Activated naive CD4-positive, alpha-beta T cell treated with anti-CD3 and anti-CD28 coated beads for 36 hours (primary cell): Measurements from ENCODE around the gene KRT4. TPM values are rescaled to one million over a fixed set of nuclear protein-coding genes. Genes with fewer than 3 reads are reported as not detected.

ENCODE experiments used
- CTCF ChIA-PET: fragments of 350-600 bp; sonication (Branson Sonifier 250); formaldehyde crosslinking; loops from one replicate; lab custom pipeline; 2021; ENCODE audit warnings: antibody characterized with exemption; lab: Charles Lee
- DNase-seq: peaks from one replicate; pipeline ENCODE4 v3.0.0-alpha.2; 2020
- H3K27ac Mint-ChIP-seq: one replicate; pipeline ENCODE4 v1.8.0; 2021; ENCODE audit warnings: mild to moderate bottlenecking, mixed read lengths
- H3K27me3 Mint-ChIP-seq: one replicate; pipeline ENCODE4 v1.8.0; 2021; ENCODE audit warnings: low read depth, mixed read lengths
- H3K36me3 Mint-ChIP-seq: one replicate; pipeline ENCODE4 v1.8.0; 2021; ENCODE audit warnings: low read depth, mixed read lengths
- H3K4me1 Mint-ChIP-seq: one replicate; pipeline ENCODE4 v1.8.0; 2021; ENCODE audit warnings: low read depth, mixed read lengths
- H3K4me3 Mint-ChIP-seq: one replicate; pipeline ENCODE4 v1.8.0; 2021; ENCODE audit warnings: mild to moderate bottlenecking, moderate library complexity, mixed read lengths
- H3K9me3 Mint-ChIP-seq: one replicate; pipeline ENCODE4 v1.8.0; 2021; ENCODE audit warnings: mixed read lengths
- intact Hi-C: fragments of 100-400 bp; cut with micrococcal nuclease; formaldehyde crosslinking; loops from one replicate; pipeline ENCODE4 v1.15.1; 2023
- total RNA-seq, 2 experiments: library from RNA; stranded (reverse); gene quantifications; one replicate each; pipeline ENCODE4 v1.2.3, GENCODE V29; 2021

Gene KRT4
- total RNA-seq, 2 experiments from 2014 or later = not detected

DNA sequence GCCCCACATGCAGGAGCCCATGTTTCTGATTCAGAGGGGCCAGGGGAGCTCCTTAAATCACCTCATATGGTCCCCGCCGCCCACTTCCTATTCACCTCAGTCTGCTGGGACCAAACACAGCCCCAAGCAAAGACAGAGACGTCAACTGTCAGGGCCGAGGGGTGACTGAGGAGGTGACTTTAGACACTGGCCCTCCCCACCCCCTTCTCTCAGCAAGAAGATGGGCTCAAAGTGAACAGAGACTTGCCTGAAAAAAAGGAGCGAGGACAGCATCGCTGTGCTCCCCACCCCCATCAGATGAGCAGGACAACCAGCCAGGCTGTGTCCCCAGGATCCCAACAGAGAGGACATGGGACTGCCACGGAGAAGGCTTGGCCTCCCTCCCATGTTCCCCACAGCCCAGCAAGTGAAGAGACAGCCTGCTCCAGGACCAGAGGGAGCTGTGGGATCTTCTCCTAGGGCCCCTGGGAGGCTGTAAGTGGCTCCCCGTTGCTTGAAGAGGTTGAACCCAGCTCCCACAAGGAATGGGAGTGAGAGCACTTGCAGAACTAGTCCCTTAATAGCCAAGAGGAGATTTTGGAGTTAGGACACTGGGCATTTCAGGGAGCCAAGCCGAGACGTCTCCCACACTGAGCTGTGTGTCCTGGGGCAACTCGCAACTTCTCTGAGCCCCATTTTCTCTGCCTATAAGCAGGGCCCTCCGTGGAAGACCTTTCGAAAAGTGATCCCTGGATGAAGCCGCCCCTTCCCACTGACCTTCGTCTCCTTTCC lies 21.5 kb upstream of the KRT4 start:
- Mint-ChIP-seq H3K4me3 (no peak overlapping the region), H3K27ac (no peak overlapping the region), H3K36me3 (no peaks in the 10 kb centered on the region)

DNA sequence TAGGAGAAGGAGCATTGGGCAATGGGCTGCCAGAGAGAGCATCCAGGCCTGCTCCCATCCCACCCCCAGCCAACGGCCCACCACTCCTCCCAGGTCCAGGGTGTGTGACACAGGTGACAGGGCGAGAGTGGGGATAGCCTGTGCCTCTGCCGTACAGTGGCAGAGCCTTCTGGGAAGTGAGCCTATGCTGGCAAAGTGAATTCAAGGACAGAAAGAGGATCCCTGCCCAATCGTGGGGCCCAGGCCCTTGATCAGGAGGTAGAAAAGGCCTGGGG lies 20.7 kb upstream of the KRT4 start:
- intact Hi-C loops = no loop called here
- CTCF ChIA-PET = no interaction called here
- Mint-ChIP-seq H3K36me3 (no peaks in the 10 kb centered on the region), H3K4me1 (peaks cover 22% of the 10 kb centered on the region), H3K27ac (no peak overlapping the region), H3K27me3 (no peaks in the 10 kb centered on the region), H3K4me3 (no peak overlapping the region), H3K9me3 (no peaks in the 10 kb centered on the region)
- no peak for DNase-seq

More for the DNA sequence above, 21.5 kb upstream of the KRT4 start:
- Mint-ChIP-seq H3K4me1 (peaks cover 22% of the 10 kb centered on the region), H3K9me3 (no peaks in the 10 kb centered on the region), H3K27me3 (no peaks in the 10 kb centered on the region)
- CTCF ChIA-PET = no interaction called here
- no peak for DNase-seq
- intact Hi-C loops = no loop called here

DNA sequence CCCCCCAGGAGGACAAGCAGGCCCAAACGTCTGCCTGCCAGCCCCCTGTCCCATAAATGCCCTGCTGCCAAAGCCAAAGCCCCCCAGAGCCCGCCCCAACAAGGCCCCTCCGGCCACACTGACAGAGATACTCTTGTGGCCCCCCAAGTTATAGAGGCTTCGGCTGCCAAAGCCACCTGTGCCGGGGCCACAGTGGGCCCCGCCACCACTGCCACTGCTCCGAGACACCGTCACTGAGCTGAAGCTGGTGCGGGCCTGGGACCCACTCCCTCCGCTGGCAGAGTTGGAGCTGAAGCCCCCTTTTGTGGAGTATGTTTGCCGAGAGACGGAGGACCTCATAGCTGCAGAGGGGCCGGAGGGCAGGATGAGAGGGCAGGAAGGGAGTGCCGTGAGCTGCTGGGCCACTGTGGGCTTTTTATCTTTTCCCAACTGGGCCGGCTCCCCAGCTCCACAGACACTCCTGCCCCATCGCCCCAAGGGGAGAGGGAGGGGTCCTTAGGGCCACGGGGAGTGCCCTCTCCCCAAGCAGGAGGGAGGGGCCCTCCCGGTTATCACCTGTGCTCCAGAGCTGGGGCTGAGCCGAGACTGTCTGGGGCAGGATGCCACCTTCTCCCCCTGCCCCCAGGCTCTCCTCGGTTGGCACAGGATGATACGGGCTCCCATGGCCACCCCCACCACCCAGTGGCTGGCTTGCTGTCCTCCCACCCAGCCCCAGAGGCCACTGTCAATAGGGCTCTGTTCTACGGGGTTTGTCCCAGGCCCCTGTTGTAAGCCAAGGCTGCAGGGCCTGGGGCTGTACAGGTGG lies 20.2 kb upstream of the KRT4 start, which contains the start of gene KRT79:
Gene KRT79, minus strand, starts transcription at position 390 of the 805 bp plus-strand sequence. Its CDS starts 51 bp downstream, at position 339.
- Mint-ChIP-seq H3K9me3 (no peaks in the 10 kb centered on the region), H3K36me3 (no peaks in the 10 kb centered on the region), H3K27ac (no peak within 1 kb of the TSS), H3K4me1 (peaks cover 23% of the 10 kb centered on the region), H3K4me3 (no peak within 1 kb of the TSS), H3K27me3 (no peaks in the 10 kb centered on the region)
- CTCF ChIA-PET = no interaction called here
- DNase-seq = no peak
- intact Hi-C loops = no loop called here

DNA sequence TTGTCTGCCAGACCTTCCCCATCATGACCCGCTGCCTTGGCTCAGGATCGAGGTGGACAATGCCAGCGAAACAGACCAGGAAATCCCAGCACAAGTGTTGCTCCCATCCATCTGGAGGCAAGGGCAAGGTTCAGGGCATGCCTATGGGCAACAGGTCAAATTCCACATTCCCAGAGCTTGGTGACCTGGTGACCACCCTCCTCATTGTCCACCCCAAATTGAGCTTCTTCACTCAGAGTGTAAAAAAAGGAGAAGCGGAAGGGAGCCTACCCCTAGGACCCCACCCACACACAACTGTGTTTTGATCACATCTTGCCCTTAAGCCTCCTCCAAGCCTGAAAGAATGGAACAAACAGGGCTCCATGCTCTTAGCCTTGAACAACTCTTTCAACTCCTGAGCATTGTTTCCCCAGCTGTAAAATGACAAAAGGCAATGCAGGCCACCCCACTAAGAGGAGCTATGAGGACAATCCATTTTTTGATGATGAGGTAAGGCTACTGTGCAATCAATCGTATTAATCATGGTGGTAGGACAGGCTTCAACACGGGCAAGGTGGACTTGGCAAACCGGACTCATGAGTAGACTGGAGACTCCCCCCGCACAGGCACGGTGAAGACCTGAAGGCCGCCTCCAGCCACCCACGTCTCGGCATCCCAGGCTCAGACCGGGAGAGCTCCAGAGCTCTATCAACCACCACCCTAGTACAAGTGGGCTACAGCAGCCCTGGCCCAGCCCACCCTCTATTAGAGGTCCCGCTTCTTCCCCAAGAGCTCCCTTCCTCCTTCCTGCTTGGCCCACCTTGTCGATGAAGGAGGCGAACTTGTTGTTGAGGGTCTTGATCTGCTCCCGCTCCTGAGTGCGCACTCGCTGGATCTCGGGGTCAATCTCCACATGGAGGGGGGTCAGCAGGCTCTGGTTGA lies 19.3 kb upstream of the KRT4 start:
- no peak overlapping the region for H3K4me3 Mint-ChIP-seq
- no peaks in the 10 kb centered on the region for H3K36me3 Mint-ChIP-seq
- intact Hi-C loops = no loop called here
- H3K4me1 Mint-ChIP-seq = peaks cover 28% of the 10 kb centered on the region
- no peak for DNase-seq
- CTCF ChIA-PET = no interaction called here
- no peaks in the 10 kb centered on the region for H3K27me3 Mint-ChIP-seq
- H3K9me3 Mint-ChIP-seq = no peaks in the 10 kb centered on the region
- H3K27ac Mint-ChIP-seq = no peak overlapping the region

DNA sequence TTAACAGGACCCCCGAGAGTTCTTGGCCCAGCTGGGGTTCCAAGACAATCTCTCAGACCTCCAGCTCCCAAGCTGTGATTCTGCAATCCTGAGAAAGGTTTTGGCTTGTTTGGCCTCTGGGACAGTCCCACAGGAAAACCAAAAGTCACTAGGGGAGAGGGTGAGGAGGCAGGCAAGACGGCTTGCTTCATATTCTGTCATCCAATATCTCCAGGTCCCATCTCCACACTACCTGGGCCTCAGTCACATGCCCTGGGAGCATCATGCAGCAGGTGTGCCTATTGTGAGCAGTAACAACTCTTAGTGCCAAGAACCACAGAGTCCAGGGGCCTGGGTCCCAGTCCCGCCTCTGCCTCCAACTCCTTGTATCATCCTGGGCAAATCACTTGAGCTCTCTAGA lies 18.5 kb upstream of the KRT4 start:
- intact Hi-C loops = no loop called here
- Mint-ChIP-seq H3K36me3 (no peaks in the 10 kb centered on the region), H3K9me3 (no peaks in the 10 kb centered on the region), H3K4me3 (no peak overlapping the region), H3K27me3 (no peaks in the 10 kb centered on the region), H3K4me1 (peaks cover 26% of the 10 kb centered on the region), H3K27ac (no peak overlapping the region)
- CTCF ChIA-PET = interaction anchor here (0.6 to 1.9 kb wide), 4 partner anchors 52 to 1605 kb away, joined by 3 to 7 read pairs (median 4); no protein-coding TSS in a partner anchor
- no peak for DNase-seq

DNA sequence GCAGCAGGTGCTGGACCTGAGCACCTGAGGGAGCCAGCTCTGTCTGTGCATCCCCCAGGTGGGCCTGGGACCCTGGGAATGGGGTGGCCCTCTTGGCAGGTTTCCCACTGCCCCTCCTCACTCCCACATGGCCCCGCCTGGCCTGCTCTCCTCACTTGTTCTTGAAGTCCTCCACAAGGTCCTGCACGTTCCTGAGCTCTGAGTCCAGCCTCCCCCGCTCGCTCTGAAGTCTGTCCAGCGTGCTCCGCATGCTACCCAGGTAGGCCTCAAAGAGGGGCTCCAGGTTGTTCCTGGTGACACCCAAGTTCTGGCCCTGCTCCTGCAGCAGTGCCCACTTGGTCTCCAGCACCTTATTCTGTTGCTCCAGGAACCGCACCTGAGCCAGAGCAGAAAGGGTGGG lies 17.3 kb upstream of the KRT4 start:
- intact Hi-C loops = no loop called here
- Mint-ChIP-seq H3K4me3 (no peak overlapping the region), H3K9me3 (no peaks in the 10 kb centered on the region), H3K27me3 (no peaks in the 10 kb centered on the region), H3K36me3 (no peaks in the 10 kb centered on the region), H3K27ac (no peak overlapping the region), H3K4me1 (peaks cover 18% of the 10 kb centered on the region)
- no peak for DNase-seq
- CTCF ChIA-PET = interaction anchor here (0.7 to 1.9 kb wide), 4 partner anchors 40 to 249 kb away, joined by 3 to 7 read pairs (median 4); no protein-coding TSS in a partner anchor

DNA sequence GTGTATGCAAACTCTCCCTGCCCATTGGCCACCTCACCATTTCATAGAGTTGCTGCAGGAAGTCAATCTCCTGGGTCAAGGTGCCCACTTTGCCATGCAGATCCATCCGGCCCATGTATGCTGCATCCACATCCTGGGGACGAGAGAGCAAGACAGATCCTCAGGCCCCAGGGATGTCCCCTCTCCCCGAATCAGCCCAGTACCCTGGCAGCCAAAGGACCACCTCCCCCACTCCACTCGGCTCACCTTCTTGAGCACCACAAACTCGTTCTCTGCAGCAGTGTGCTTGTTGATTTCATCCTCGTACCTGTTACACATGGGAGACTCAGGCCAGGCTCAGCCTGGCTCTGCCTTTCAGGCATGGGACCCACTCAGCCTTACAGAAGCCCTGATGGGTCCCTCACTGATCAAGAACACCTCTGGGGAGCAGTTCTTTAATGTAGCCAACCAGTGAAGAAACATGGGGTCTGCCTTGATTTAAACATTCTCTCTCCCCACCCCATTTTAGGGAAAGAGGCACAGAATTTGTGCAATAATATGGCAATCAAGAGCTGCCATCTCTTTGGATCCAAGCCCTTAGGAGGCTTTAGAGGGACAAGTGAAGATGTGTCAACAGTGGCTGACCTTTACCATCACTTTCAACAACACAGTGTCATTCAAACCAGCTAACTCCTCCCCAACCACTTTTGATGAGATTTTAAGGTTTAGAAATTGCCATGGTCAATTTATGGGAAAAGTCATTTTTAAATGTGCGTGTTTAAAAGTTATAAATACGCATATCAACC lies 16.3 kb upstream of the KRT4 start:
- CTCF ChIA-PET = interaction anchor here (1.0 kb wide), 1 partner anchor 41 kb away, joined by 4 read pairs; no protein-coding TSS in a partner anchor
- DNase-seq = no peak
- intact Hi-C loops = no loop called here
- Mint-ChIP-seq H3K9me3 (no peaks in the 10 kb centered on the region), H3K27ac (no peak overlapping the region), H3K36me3 (no peaks in the 10 kb centered on the region), H3K4me1 (peaks cover 7% of the 10 kb centered on the region), H3K4me3 (no peak overlapping the region), H3K27me3 (no peaks in the 10 kb centered on the region)

DNA sequence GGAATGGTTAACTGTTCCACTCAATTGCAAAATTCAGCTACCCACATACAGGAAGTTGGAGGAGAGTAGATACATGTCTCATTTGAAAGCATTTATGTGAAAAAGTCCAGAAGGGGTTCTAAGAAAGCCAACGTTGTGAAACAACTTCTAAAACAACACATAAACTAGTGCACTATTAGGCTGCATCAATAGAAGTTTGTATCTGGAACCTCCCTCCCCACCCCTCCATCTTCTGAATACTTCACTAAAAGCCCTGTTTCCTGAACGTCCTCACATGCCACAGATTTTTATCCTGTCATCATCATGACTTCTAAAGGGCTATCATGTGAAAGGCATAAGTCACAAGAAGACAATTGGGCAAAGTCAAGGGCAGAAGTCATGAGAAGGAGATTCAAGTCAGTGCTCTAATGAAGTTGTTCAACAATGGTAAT lies 14.7 kb upstream of the KRT4 start:
- H3K27me3 Mint-ChIP-seq = no peaks in the 10 kb centered on the region
- CTCF ChIA-PET = interaction anchor here (0.6 to 1.3 kb wide), 3 partner anchors 45 to 324 kb away, joined by 3 to 5 read pairs (median 4); no protein-coding TSS in a partner anchor
- no peaks in the 10 kb centered on the region for H3K9me3 Mint-ChIP-seq
- no peak overlapping the region for H3K27ac Mint-ChIP-seq
- H3K4me3 Mint-ChIP-seq = no peak overlapping the region
- H3K36me3 Mint-ChIP-seq = no peaks in the 10 kb centered on the region
- intact Hi-C loops = no loop called here
- no peak for DNase-seq
- H3K4me1 Mint-ChIP-seq = peaks cover 7% of the 10 kb centered on the region

DNA sequence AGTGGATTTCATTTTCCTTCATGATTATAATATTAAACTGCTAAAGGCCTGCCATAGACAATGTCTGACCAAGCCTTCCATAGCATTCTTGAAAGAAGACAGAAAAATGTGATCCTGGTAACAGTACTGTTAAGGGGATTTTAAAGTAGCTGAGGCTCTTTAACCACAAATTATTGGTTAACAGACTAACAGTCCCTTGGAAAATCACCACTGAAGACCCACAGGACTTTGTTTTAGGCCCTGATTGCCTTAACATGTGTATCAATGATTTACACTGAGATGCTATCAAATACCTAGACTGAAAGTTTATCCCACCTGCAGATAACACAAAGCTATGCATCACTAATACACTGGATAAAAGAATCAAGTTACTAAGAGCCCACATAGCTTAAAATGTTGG lies 14.2 kb upstream of the KRT4 start:
- no peaks in the 10 kb centered on the region for H3K36me3 Mint-ChIP-seq
- H3K9me3 Mint-ChIP-seq = no peaks in the 10 kb centered on the region
- no peaks in the 10 kb centered on the region for H3K27me3 Mint-ChIP-seq
- intact Hi-C loops = no loop called here
- peaks cover 7% of the 10 kb centered on the region for H3K4me1 Mint-ChIP-seq
- H3K27ac Mint-ChIP-seq = no peak overlapping the region
- no peak overlapping the region for H3K4me3 Mint-ChIP-seq
- CTCF ChIA-PET = interaction anchor here (0.6 to 1.3 kb wide), 3 partner anchors 45 to 324 kb away, joined by 3 to 5 read pairs (median 4); no protein-coding TSS in a partner anchor
- no peak for DNase-seq

DNA sequence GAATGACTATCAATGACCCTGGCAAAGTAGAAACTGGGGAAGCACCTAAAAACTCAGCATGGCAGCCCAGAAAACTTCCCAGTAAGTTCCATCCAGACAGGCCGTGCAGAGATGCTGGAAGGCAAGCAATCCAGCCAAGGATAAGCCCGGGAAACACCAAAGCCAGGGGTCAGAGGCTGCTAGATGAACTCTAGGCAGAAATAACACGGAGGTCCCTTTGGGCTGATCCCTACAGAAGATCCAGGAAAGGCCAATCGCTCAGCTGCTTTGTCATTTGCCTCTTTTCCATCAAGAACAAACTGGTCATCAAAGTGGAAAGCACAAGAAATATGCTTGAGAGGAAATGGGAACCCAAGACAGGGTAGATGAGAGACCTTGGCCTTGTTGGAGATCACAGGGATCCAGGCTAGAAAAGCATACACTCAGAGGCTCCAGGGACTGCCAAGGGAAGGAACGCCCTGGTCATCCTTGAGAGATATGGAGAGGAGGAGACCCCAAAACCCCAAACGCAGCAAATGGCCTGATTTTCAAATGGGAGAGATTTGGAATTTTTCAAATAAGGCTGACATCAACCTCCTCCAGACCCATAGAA lies 13.7 kb upstream of the KRT4 start:
- Mint-ChIP-seq H3K9me3 (no peaks in the 10 kb centered on the region), H3K4me3 (no peak overlapping the region), H3K36me3 (no peaks in the 10 kb centered on the region), H3K27me3 (no peaks in the 10 kb centered on the region), H3K27ac (no peak overlapping the region), H3K4me1 (peaks cover 7% of the 10 kb centered on the region)
- no peak for DNase-seq
- intact Hi-C loops = no loop called here
- CTCF ChIA-PET = interaction anchor here (1.3 kb wide), 1 partner anchor 58 kb away, joined by 5 read pairs; no protein-coding TSS in a partner anchor
